ACHN (cell line): ENCODE results near the gene MRPS23.

Experiments used
- DNase-seq: peaks from one replicate; pipeline ENCODE4 v3.0.0-alpha.2; 2015
- in situ Hi-C: cut with HindIII; loops from 2 replicates; pipeline ENCODE4 v1.10.0; 2017; ENCODE audit warnings: low sequenced_read_pairs, low pct_ligation_motif_present, low pct_unique_long_range_greater_than_20kb

Gene MRPS23

DNA sequence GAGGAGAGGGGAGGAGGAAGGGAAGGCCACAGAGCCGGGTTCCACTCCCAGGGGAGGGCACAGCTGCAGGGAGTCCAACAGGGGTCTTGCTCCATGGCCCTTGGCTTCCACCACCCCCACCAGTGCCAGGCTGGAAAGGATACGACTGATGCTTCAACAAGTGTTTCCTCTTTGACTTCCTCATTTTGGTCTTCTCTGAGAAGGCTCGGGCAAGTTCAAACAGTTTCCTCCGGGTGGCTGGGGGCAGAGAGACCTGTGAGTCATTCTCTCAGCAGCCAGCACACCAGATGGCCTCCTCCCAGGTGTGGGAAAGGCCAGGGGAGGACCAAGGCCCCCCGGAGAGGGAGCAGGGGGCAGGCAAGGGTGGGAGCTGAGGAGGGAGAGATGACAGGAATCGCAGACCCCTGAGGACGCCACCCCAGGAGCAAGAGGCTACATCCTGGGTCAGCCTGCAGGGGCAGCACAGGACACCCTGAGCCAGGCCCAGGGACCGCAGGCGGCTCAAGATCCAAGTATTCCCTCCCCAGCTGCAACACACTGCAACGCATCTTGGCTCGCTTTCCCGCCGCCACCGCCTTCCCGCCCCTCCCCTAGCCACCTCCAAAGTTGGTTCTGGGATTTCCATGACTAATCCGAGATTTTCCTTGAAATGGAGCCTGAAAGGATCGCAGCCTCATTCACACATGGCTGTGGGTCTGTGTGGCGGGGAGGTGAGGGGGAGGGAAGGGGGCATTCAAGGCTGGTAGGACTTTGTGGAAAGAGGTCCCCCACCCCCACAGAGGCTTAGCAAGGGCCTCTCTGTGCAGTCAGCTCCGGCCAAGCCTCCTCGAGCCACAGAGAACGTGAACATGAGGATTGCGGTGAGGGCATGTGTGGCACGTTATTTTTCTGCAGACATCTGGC lies 18.4 kb upstream of the MRPS23 start:
- DNase-seq, result peak; percentile 92

DNA sequence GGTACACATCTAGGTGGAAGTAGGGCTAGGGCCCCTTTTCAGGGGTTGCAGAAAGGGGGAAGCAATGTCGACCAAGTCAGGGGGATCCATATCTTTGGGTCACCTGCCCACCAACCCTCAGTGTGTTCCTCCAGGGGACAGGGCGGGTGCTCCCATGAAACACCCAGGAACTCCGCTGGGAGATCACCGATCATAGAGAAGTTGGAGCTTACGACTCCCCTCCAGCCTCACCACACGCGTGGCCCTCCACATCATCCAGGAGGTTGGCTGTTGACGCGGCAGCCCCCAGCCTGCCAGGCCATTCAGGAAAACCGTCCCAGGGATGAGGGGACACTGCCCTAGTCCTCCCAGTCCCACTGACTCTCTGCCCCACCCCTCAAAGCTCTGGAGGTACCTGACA lies 17.3 kb upstream of the MRPS23 start:
- DNase-seq, result no peak
- in situ Hi-C loops, result no loop called here

More for the DNA sequence above, 18.4 kb upstream of the MRPS23 start:
- in situ Hi-C loops, result no loop called here

DNA sequence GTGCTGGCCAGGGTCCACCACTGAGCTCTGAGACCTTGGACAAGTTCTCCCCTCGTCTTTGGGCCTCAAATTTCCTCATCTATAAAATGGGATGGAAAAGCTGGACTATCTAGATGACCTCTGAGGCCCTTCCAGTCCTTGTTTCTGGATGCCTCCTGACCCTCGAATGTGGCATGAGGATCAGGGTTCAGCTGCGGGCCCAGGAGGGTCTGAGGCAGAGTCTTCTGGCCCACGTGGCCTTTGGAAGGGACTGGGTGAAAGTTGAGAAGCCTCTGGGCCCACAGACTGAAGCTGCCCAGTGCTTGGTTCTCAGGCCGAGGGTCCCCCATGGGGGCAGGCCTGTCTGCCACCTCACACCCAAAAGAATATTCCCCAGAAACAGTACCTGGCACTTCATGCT lies 16.9 kb upstream of the MRPS23 start:
- no peak for DNase-seq
- in situ Hi-C loops, result no loop called here

DNA sequence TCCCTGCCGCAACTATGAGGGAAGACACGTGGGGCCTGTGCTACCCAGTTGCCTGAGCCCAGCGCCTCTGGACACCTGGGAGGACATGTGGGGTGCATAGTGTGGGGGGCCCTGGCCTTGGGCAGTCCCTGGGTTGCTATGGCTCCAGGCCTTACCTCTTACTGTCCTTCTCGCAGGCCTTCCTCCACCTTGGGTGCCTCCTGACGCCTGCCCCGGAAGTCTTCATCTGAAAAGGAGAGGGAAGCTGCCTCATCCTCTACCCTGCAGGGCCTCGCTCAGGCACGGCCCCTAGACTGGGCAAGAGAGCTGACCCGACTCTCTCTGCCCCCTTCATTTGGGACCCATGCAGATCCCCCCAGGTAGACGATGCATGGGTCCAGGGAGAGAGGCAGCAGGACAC lies 16.5 kb upstream of the MRPS23 start:
- in situ Hi-C loops, result no loop called here

DNA sequence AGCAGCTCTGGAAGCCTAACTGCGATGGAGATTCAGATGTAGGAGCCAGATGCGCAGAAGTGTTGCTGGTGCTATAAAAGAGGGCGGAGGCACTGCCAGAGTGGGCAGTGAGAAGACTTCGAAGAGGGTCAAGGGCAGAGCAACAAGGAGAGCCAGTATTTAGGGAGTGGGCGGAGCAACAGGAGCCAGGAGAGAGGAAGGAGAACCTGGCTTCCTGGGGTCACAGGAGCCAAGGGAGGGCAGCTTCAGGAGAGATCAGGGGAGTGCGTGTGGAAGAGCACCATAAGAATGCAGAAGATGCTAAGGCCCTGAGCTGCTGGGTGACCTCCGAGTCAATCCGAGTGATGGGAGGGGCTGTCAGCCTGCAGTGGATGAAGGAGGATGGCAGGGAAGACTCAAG lies 14.4 kb upstream of the MRPS23 start:
- DNase-seq, result no peak
- in situ Hi-C loops, result no loop called here

More for the DNA sequence above, 16.5 kb upstream of the MRPS23 start:
- no peak for DNase-seq

DNA sequence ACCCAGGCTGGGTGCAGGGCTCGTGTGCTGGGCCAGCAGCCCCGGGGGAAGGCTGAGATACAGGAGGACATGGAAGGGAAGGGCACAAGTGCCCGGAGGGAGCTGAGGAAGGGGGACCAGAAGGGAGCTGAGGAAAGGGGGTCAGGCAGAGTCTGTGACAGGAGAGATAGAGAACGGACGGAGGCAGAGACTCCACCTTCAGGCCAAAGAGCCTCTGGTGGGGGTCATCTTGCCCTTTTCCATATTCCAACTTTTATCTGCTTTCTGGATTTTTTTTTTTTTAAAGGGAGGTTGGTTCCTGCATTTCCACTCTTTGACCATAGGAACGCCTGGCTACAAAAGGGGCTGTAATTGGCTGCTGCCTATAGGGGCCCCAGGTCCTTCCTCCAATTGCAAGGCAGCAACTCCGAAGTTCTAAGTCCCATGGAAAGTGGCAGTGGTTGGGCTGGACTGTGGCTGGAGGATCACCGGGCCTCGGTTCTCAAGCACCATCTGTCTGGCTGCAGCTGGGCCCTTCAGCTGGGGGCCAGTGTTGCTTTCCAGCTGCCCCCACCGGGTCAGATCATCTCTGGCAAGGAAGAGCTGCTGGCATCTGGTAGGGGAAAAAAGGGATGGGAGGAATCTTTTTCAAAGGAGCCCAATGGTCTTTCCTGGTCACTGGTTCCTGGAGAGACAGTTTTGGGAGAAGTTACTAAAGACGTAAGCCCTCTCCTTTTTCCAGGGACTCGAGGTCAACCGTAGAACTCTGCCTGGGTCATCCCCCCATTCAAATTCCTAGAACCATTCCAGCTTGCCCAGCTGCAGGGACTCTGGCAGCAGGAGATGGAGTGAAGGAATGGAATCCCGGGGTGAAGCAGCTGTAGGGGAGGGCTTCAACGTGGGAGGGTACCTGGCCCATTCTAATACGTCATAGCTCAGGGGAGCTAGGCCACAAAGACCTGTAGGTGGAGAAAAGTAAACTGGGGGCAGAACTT lies 13.1 kb upstream of the MRPS23 start:
- DNase-seq, result peak; percentile 38
- in situ Hi-C loops, result no loop called here

DNA sequence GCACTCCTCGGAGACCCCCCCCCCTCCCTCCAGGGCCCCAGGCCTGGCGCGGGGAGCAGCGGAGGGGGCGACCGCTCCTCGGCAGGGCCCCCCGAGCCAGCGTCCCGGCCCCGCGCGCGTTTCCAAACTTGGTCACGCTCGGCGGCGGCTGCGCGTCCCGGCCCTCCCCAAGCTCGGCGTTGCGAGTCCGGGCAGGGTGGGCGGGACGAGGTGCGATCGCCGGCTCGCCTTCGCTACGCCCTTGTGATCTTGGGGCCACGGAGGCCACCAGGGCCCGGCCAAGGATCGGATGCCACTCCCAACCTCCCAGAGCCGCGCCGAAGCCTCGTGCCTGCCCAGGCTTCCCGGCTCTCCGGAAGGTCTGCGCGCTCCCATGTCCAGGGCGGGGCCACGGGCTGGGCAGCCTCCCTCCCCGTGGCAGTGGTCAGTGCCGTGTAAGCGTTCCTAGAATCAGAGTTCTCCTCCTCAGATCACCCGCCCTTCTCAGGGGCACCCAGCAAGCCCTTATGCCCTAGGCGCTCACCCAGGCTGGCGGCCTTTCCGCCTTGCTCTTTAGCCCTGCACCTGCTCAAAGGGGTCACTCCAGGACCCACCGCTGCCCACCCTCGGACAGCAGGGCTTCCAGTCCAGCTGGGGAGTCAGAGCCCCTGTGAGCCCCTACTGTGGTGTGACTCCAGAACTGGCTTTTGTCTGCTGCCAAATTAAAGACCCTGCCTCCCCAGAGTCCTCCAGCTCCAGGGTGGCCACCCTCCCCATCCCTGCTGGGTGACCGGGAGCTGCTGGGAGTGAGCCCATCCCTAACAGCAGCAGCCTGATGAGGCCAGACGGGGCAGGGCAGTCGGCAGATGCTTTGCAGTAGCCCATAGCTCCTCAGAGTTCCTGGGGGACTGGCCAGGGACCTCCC lies 12.2 kb upstream of the MRPS23 start:
- peak; percentile 92 for DNase-seq
- in situ Hi-C loops, result no loop called here

DNA sequence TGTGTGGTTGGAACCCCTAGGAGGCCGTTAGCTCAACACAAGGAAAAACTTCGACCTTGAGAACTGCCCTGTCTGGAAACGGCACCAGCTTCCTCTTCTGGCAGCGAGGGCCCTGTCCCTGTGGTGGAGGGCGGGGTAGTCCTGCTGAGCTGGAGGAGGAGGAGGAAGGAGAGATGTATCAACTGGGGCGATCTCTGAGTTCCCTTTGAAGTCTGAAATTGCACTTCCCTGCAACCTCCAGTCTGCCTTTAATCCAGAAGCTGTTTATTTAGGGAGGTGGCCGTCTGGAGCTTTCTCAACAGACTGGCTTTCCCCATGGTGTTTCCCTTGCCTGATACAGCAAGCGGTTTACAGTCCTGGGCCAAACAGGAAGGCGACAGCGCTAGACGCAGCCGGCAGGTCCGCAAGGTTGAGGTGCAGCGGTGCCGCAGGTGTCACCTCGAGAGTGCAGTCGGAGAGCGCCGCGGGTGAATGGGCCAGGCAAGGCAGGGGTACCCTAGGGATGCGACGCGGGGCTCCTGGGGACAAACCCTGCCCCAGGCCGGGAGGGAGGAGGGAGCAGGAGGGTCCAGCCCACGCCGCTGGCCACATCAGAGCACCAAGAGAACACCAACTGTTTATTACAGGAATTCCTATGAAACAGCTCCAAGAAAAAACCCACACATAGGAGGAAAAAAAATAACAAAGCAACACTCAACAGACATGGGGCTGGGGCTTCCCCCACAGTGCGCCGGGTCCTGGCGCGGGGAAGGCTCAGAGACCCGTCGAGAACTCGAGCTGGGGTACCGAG lies 11.4 kb upstream of the MRPS23 start:
- DNase-seq, result peak; percentile 43
- in situ Hi-C loops, result no loop called here

DNA sequence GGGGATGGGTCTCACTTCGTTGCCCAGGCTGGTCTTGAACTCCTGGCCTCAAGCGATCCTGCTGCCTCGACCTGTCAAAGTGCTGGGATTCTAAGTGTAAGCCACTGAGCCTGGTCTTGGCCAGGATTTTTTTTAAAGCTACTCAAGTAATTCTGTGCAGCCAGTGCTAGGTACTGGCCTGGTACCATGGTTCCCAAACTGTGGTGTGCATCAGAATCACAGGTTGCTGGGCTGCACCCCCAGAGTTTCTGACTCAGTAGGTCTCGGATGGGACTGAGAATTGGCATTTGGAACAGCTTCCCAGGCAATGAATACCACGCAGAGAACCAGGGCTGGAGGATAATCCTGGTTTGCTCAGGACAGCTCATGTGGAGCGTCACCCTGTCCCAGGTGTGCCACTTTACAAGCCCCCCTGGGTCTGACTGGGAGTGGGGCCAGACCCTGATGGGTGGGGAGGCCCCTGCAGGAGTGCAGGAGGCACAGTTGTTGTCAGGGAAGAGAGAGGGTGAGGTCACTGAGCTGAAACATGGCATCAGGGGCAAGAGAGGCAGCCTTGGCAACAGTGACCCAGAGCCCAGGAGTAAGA lies 10.7 kb upstream of the MRPS23 start:
- in situ Hi-C loops, result no loop called here
- no peak for DNase-seq

DNA sequence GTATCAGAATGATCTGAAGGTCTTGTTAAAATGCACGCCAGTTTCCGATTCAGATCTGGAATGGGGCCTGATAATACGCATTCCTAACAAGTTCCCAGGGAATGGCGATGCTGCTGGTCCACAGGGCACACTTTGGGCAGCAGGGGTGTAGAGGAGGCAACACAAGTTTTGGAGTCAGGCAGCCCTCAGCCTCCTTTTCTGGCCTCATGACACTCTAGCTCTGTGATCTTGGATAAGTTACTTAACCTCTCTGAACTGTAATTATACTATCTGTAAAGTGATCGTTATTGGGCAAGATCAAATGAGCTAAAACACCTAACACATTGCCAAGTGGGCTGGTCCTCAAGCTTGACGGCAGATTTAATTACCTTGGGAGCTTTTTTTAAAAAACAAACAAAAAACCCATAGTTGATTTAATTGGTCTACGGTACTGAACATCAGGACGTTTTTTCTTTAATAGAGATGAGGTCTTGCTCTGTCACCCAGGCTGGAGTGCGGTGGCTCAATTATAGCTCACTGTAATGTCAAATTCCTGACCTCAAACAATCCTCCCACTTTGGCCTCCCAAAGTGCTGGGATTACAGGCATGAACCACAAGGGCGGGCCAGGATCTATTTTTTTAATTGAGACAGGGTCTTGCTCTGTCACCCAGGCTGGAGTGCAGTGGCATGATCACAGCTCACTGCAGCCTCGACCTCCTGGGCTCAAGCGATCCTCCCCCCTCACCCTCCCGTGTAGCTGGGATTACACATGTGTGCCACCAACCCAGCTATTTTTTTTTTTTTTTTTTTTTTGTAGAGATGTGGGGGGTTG lies 10.0 kb upstream of the MRPS23 start:
- in situ Hi-C loops, result loop anchor here (5.0 kb wide), 1 partner anchor 132 kb away; no protein-coding TSS in a partner anchor
- no peak for DNase-seq

DNA sequence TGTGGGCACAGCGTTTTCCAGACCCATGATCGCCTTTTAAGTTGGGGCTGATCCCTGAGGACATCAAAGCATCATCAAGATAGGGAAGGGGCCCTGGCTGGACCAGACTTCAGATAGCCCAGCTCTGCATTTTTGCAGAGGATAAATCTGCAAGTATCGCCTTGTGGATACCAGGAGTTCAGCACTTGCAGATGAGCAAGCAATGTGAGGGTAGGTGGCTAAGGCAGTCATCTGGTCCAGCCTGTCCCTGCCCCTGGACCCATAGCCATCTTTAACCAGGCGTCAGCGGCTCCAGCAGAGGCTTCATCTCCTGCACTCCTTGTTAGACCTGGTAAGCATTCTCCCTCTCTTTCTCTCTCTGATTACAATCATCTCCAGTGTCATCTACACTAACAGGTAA lies 9.0 kb upstream of the MRPS23 start:
- no peak for DNase-seq
- in situ Hi-C loops, result loop anchor here (5.0 kb wide), 1 partner anchor 133 kb away; no protein-coding TSS in a partner anchor

DNA sequence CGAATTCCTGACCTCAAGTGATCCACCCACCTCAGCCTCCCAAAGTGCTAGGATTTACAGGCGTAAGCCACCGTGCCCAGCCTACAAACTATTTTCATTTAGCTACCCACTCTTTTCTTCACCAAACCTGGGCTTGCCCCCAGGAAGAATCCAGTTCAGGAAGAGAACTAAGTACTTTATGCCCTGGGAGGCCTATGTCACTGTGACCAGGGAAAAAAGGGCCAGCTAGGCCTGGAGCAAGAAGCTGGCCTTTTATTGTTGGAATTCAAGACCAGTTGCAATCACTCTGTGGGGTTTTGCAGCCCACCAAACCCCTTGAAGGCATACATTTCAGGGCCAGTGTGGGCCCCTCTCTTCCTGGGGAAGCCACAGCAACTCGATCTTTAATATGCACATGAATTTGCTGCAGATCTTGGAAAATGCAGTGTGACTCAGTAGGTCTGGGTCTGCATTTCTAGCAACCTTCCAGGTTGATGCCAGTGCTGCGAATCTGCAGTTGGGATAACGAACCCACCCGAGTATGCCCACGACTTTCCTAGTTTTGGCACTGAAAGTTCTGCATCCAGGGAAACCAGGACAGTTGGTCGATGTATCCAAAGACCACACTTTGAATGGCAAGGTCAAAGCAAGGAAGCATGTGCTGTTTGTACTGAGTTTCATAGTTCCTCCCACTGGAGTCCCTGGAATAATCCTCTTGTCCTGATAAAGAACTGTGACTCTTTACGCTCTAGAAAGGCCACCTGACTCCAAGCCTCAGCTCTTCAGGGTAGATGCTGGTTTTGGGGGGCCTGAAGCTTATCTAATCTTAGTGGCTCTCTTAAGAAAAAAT lies 7.2 kb upstream of the MRPS23 start:
- no peak for DNase-seq
- in situ Hi-C loops, result loop anchor here (5.0 kb wide), 1 partner anchor 135 kb away; no protein-coding TSS in a partner anchor

DNA sequence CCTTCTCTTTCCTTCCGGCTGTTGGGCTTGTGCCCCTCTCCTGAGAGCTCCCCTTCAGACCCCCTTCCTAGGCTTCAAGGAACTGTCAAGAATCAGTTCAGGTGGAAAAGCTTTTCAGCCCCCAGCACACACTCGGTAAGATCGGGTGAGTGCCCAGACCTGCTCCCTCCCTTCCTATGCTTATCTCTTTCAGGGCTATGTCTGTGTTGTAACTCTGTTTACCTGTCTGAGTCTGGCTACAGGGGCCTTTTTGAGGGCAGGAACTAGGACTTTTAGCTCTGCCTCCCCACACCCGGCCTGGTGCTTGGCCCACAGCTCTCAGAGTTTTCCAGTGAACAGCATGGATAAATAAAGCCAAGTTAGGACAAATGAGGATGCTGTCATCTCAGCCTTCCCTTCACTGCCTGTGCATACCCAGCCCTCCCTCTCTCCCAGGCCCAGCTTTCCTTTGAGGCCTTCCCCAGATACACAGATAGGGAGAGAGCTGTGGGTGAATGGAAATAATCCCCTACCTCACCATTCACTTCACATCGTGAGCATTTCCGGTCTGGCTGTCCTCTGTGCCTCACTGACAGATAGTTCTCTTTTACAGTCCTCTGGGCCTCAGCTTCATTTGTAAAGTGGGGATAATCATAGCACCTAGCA lies 5.7 kb upstream of the MRPS23 start:
- DNase-seq, result no peak
- in situ Hi-C loops, result loop anchor here (5.0 kb wide), 1 partner anchor 137 kb away; no protein-coding TSS in a partner anchor

DNA sequence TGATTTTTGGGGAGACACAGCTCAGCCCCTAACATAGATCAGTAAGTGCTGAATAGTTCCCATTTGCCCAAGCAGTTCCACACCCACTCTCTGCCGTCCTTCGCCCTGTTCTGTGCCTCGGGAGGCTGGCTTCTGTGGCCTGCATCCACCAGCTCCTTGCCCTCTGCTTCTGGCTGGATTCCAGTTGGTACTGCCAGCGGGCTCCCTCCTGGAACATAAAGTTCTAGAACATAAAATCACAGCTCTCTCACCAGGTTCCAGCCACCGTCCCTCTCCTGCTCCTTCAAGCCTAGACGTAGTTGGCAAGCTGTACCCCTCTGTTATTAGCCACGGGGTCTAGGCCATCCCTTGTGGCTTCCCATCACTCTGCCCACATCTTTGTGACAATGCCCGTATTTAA lies 3.9 kb upstream of the MRPS23 start:
- in situ Hi-C loops, result no loop called here
- DNase-seq, result no peak

DNA sequence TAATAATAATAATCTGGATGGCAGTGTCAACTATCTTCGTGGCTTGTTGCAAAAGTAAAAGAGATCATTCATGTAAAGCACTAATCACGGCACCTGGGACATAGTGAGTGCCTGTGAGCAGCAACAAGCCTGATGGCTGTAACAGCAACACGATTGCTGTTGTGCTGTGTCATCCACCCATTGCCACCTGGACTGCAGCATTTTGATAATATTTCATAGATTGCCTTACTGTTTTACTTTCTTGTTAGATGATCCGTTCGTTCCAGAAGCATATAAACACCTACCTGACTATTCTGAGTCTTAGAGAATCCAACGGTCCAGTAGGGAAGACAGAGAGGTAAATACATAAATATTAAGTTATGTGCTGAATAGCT lies 3.1 kb upstream of the MRPS23 start:
- no peak for DNase-seq
- in situ Hi-C loops, result no loop called here
